Activated CD8-positive, alpha-beta memory T cell treated with anti-CD3 and anti-CD28 coated beads, Interleukin-2, amount 10 ng/mL, durations not matched to agents 7 days and 5 days (primary cell): ENCODE data around the gene GPR153. TPM values are rescaled to one million over a fixed set of nuclear protein-coding genes. Genes with fewer than 3 reads are reported as not detected.

Experiments used
- ATAC-seq: fragments of 150-1000 bp; cut with Tn5 transposase; one replicate; pipeline ENCODE4 v1.10.0; 2021; ENCODE audit warnings: moderate library complexity
- CTCF ChIA-PET: fragments of 350-600 bp; sonication (Branson Sonifier 250); formaldehyde crosslinking; loops from one replicate; lab custom pipeline; 2021; ENCODE audit warnings: antibody characterized with exemption; lab: Charles Lee
- DNase-seq: peaks from one replicate; pipeline ENCODE4 v3.0.0-alpha.2; 2020
- H3K27ac Mint-ChIP-seq: one replicate; pipeline ENCODE4 v1.8.0; 2021; ENCODE audit warnings: mild to moderate bottlenecking, mixed read lengths
- H3K27me3 Mint-ChIP-seq: one replicate; pipeline ENCODE4 v1.8.0; 2021; ENCODE audit warnings: mixed read lengths
- H3K36me3 Mint-ChIP-seq: one replicate; pipeline ENCODE4 v1.8.0; 2021; ENCODE audit warnings: mild to moderate bottlenecking, mixed read lengths
- H3K4me1 Mint-ChIP-seq: one replicate; pipeline ENCODE4 v1.8.0; 2021; ENCODE audit warnings: mixed read lengths
- H3K4me3 Mint-ChIP-seq: one replicate; pipeline ENCODE4 v1.8.0; 2021; ENCODE audit warnings: mild to moderate bottlenecking, moderate library complexity, mixed read lengths
- H3K9me3 Mint-ChIP-seq: one replicate; pipeline ENCODE4 v1.8.0; 2022; ENCODE audit warnings: low read depth, mixed read lengths
- total RNA-seq, 2 experiments: library from RNA; stranded (reverse); gene quantifications; one replicate each; pipeline ENCODE4 v1.2.3, GENCODE V29; 2021

GPR153 gene
- total RNA-seq, 2 experiments from 2014 or later, result 1.1 to 1.2 TPM

DNA sequence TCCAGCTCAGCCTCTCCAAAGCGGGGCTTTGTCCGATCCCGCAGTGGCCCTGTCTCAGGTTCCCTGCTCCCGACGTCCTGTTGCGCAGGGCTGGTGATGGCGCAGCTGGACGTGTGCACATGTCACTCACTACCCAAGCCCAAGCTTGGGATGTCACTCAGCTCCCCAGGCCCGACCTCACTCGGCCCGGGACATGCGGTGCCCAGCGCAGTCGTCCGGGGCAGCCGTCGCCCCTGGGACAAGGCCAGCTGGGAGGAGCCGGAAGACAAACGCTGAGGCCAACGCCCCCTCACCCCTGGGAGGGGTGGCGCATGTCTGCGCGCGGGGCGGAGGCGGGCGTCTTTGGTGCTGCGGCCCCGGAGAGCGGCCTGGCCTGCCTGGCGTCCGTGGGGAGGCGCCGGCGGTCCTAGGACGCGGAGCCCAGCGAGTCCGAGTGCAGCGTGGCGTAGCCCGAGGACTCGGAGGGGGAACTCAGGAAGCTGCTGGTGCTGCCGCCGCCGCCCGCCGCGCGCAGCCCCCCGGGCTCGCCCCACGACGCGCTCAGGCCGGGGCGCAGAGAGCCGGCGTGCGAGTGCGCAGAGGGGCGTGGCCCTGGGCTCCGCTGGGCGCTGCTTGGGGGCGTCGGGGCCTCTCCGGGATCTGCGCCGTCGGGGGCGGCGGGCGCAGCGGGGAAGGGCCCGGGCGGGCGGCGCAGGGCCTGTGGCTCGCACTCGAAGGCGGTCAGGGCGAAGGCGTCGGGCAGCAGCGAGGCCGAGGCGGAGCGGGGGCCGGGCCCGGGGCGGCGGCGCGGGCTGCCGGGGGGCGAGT, 11.8 kb downstream of the GPR153 start:
- DNase-seq (no peak), ATAC-seq (no peak)
- Mint-ChIP-seq H3K4me3 (no peak overlapping the region), H3K9me3 (no peaks in the 10 kb centered on the region), H3K4me1 (peaks cover 13% of the 10 kb centered on the region), H3K27ac (no peak overlapping the region), H3K36me3 (no peaks in the 10 kb centered on the region), H3K27me3 (peaks cover 55% of the 10 kb centered on the region)
- CTCF ChIA-PET, result interaction anchor here (1.4 to 6.2 kb wide), 6 partner anchors 13 to 190 kb away, joined by 3 to 68 read pairs (median 34); partner anchors contain the start of gene ICMT

GRCh38 chr1:6248161-6248776, 12.6 kb downstream of the GPR153 start:
- H3K4me1 Mint-ChIP-seq, result peaks cover 13% of the 10 kb centered on the region
- H3K9me3 Mint-ChIP-seq, result no peaks in the 10 kb centered on the region
- no peaks in the 10 kb centered on the region for H3K36me3 Mint-ChIP-seq
- H3K27me3 Mint-ChIP-seq, result peaks cover 63% of the 10 kb centered on the region
- ATAC-seq (no peak), DNase-seq (no peak)
- no peak overlapping the region for H3K27ac Mint-ChIP-seq
- CTCF ChIA-PET, result interaction anchor here (0.8 to 6.2 kb wide), 15 partner anchors 8 to 219 kb away, joined by 3 to 68 read pairs (median 12); partner anchors contain the start of genes ACOT7 and ICMT
- H3K4me3 Mint-ChIP-seq, result no peak overlapping the region

DNA sequence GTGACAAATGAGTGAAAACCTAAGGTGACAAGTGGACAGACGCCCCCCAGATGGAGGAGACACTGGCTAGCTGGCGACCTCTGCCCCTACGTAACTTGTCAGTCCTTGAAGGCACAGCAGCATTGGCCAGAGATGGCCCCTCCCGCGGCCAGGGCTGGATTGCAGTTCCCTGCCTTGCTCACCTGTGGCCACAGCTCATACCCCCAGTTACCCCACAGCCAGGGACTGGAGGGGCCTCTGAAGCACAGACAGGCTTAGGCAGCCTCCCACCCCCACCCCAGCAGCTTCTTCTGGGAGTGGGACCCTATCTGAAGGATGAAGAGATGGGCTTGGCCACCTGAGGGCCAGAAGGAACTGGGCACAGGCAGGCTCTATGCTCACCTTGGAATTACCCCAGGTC, 13.2 kb downstream of the GPR153 start:
- no peak overlapping the region for H3K4me3 Mint-ChIP-seq
- no peaks in the 10 kb centered on the region for H3K9me3 Mint-ChIP-seq
- H3K4me1 Mint-ChIP-seq, result peaks cover 13% of the 10 kb centered on the region
- no peak overlapping the region for H3K27ac Mint-ChIP-seq
- CTCF ChIA-PET, result interaction anchor here (0.7 to 6.2 kb wide), 26 partner anchors 9 to 220 kb away, joined by 3 to 68 read pairs (median 8); partner anchors contain the start of genes ACOT7, GPR153, HES2 and ICMT
- no peak for ATAC-seq
- H3K36me3 Mint-ChIP-seq, result no peaks in the 10 kb centered on the region
- H3K27me3 Mint-ChIP-seq, result peaks cover 68% of the 10 kb centered on the region
- DNase-seq, result no peak

GRCh38 chr1:6246497-6247467, 14.1 kb downstream of the GPR153 start:
- Mint-ChIP-seq H3K27ac (no peak overlapping the region), H3K27me3 (peaks cover 66% of the 10 kb centered on the region), H3K9me3 (no peaks in the 10 kb centered on the region), H3K36me3 (no peaks in the 10 kb centered on the region), H3K4me1 (peaks cover 13% of the 10 kb centered on the region), H3K4me3 (peak overlapping the region; percentile 42)
- DNase-seq (peak; percentile 85), ATAC-seq (peak; percentile 60)
- CTCF ChIA-PET, result interaction anchor here (0.5 to 6.2 kb wide), 50 partner anchors 9 to 246 kb away, joined by 3 to 68 read pairs (median 5); partner anchors contain the start of genes ACOT7, GPR153, HES2 and ICMT

DNA sequence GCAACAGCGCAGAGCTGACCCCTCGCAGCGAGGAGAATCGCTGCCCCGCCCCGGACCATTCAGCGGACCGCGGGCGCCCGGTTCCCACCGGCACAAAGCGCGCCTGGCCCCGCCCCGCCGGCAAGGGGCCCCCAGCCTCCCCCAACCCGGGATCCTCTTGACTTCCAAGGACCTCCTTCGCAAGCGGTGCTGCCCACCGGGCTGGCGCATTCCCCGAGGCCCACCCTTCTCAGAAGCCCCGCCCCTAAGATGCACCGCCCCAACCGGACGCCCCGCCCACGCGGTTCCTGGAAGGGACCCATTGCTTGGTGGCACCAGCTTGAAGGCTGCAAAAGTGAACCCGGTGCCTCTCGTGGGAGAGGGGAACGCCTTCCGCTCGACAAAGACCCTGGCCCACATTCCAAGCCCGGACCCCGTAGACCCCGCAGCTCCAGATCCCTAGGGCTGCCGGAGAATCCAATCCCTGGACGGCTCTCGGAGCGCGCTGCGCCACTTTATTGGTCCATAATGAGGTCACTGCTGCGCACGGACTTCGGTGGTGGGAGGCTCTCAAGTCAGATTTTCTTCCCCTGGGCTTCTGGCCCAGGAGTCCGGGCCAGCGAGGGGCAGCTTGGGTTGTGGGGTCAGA, 14.9 kb downstream of the GPR153 start:
- H3K36me3 Mint-ChIP-seq, result no peaks in the 10 kb centered on the region
- DNase-seq (peak; percentile 81), ATAC-seq (peak; percentile 48)
- CTCF ChIA-PET, result interaction anchor here (0.5 to 6.2 kb wide), 42 partner anchors 9 to 247 kb away, joined by 3 to 68 read pairs (median 6); partner anchors contain the start of genes ACOT7, GPR153, HES2 and ICMT
- H3K9me3 Mint-ChIP-seq, result no peaks in the 10 kb centered on the region
- H3K4me1 Mint-ChIP-seq, result peaks cover 19% of the 10 kb centered on the region
- H3K4me3 Mint-ChIP-seq, result peak overlapping the region; percentile 15
- H3K27ac Mint-ChIP-seq, result no peak overlapping the region
- peaks cover 67% of the 10 kb centered on the region for H3K27me3 Mint-ChIP-seq

GRCh38 chr1:6245086-6245868, 15.6 kb downstream of the GPR153 start:
- Mint-ChIP-seq H3K9me3 (no peaks in the 10 kb centered on the region), H3K36me3 (no peaks in the 10 kb centered on the region), H3K27me3 (peaks cover 66% of the 10 kb centered on the region), H3K4me1 (peaks cover 19% of the 10 kb centered on the region), H3K27ac (no peak overlapping the region), H3K4me3 (no peak overlapping the region)
- DNase-seq (peak; percentile 82), ATAC-seq (peak; percentile 78)
- CTCF ChIA-PET, result interaction anchor here (0.6 to 6.2 kb wide), 36 partner anchors 9 to 233 kb away, joined by 3 to 68 read pairs (median 5); partner anchors contain the start of genes ACOT7, GPR153, HES2 and ICMT

DNA sequence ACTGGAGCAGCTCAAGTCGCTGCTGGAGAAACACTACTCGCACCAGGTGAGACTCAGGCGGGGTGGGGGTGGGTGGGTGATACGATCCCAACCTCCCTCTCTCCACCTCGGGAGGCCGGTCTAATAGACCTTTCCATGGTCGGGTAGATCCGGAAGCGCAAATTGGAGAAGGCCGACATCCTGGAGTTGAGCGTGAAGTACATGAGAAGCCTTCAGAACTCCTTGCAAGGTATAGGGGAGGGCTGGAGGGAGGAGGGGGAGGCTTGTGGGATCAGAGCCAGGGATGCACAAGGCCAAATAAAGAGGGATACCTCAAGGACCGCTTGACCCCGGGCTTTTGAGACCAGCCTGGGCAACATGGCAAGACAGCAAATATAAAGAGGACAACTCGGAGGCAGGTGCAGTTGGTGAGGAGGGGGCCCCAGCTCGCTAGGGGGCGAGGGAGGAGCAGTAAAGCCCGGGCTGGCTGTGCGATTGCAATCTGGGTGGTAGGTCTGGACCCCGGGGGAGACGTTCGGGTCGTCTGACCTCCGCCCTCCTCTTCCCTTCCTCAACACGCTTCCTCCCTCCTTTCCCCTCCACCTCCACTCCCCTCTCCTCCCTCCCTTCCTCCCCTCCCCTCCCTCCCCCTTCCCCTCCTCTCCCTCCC, 16.4 kb downstream of the GPR153 start:
- CTCF ChIA-PET, result interaction anchor here (0.6 to 5.8 kb wide), 17 partner anchors 13 to 234 kb away, joined by 3 to 68 read pairs (median 4); partner anchors contain the start of genes ACOT7, GPR153 and HES2
- ATAC-seq, result no peak
- no peaks in the 10 kb centered on the region for H3K9me3 Mint-ChIP-seq
- H3K27ac Mint-ChIP-seq, result no peak overlapping the region
- no peaks in the 10 kb centered on the region for H3K36me3 Mint-ChIP-seq
- H3K4me3 Mint-ChIP-seq, result no peak overlapping the region
- H3K4me1 Mint-ChIP-seq, result peaks cover 17% of the 10 kb centered on the region
- H3K27me3 Mint-ChIP-seq, result peaks cover 69% of the 10 kb centered on the region
- DNase-seq, result no peak

- CTCF ChIA-PET, result interaction anchor here (0.9 to 5.8 kb wide), 7 partner anchors 13 to 195 kb away, joined by 3 to 68 read pairs (median 4); partner anchors contain the start of gene HES2
- H3K27me3 Mint-ChIP-seq, result peaks cover 74% of the 10 kb centered on the region
- no peak for ATAC-seq
- H3K4me1 Mint-ChIP-seq, result peaks cover 19% of the 10 kb centered on the region
- H3K36me3 Mint-ChIP-seq, result no peaks in the 10 kb centered on the region
- no peak within 1 kb of the TSS for H3K4me3 Mint-ChIP-seq
- no peak within 1 kb of the TSS for H3K27ac Mint-ChIP-seq
- no peaks in the 10 kb centered on the region for H3K9me3 Mint-ChIP-seq
- no peak for DNase-seq
Observed at GRCh38 chr1:6243993-6244392, 16.9 kb downstream of the GPR153 start, which contains the start of gene HES3. Gene HES3 (plus strand): TSS chr1:6244179. CDS start chr1:6244366, 187 bp downstream.

- no peaks in the 10 kb centered on the region for H3K9me3 Mint-ChIP-seq
- CTCF ChIA-PET, result interaction anchor here (1.1 to 2.0 kb wide), 4 partner anchors 74 to 195 kb away, joined by 3 to 8 read pairs (median 4); partner anchors contain the start of gene HES2
Observed at GRCh38 chr1:6243053-6243834, 17.7 kb downstream of the GPR153 start.

GRCh38 chr1:6241887-6242740, 18.8 kb downstream of the GPR153 start:
- DNase-seq, result no peak
- H3K9me3 Mint-ChIP-seq, result no peaks in the 10 kb centered on the region
- no peak overlapping the region for H3K4me3 Mint-ChIP-seq
- CTCF ChIA-PET, result interaction anchor here (0.8 to 2.0 kb wide), 8 partner anchors 36 to 198 kb away, joined by 3 to 8 read pairs (median 4); partner anchors contain the start of gene HES2
- peaks cover 62% of the 10 kb centered on the region for H3K27me3 Mint-ChIP-seq
- H3K36me3 Mint-ChIP-seq, result no peaks in the 10 kb centered on the region
- H3K4me1 Mint-ChIP-seq, result peaks cover 16% of the 10 kb centered on the region
- H3K27ac Mint-ChIP-seq, result no peak overlapping the region
- no peak for ATAC-seq

More at GRCh38 chr1:6243053-6243834, 17.7 kb downstream of the GPR153 start:
- DNase-seq, result no peak
- H3K4me3 Mint-ChIP-seq, result no peak overlapping the region
- no peak for ATAC-seq
- H3K27ac Mint-ChIP-seq, result no peak overlapping the region
- H3K27me3 Mint-ChIP-seq, result peaks cover 73% of the 10 kb centered on the region
- no peaks in the 10 kb centered on the region for H3K36me3 Mint-ChIP-seq
- peaks cover 16% of the 10 kb centered on the region for H3K4me1 Mint-ChIP-seq
